ENCODE results near the gene RTN4. TPM values are rescaled to one million over a fixed set of nuclear protein-coding genes. Genes with fewer than 3 reads are reported as not detected.

Gene RTN4
- total and polyA plus RNA-seq, 9 donors, result 110 to 334 (median 200) TPM

DNA sequence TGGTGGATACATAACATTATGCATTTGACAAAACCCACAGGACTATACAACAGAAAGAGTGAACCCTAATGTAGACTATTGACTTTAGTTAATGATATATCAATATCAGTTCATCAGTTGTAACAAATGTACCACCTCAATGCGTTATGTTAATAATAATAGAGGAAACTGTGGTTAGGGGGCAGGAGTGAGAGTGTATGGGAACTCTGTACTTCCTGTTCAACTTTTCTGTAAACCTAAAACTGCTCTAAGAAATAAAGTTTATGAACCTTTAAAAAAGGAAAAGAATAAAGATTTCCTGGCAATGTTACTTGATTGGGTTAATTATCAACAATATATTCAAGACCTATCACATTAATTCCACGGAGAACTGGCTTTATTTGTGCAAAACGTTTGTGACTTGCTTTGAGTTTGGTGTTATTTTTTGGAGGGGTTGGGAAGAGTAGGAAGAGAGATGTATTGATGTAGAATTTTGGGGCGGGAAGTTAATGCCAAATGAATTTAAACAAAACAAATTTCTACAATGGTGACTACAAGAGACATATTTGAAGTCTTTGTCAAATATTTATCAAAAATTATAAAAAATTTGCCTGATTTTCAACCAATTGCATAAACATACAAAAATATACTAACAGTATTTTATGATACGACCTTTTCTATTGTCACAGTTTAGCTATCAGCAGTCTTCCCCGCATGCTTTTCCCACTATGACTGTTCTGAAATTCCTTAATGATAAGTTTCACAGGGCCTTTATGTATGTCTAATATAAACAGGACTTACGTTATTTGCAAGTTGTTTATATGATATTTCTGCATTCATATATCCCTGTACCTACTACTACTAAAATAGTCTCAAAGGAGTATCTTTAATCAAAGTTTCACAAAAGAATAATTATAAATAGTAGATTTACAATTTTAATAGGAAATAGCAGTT lies 2.1 kb upstream of the RTN4 start:
- intact Hi-C loops (cut with DNase I), result loop anchor here in 2 of 4 donors (5.0 to 10.0 kb wide), 2 partner anchors 50 to 62 kb away; no protein-coding TSS in a partner anchor
- Histone ChIP-seq H3K4me1 (ENCODE audit: insufficient read depth) (no peaks in the 10 kb centered on the region), H3K27me3 (no peaks in the 10 kb centered on the region), H3K36me3 (no peaks in the 10 kb centered on the region), H3K4me3 (no peak overlapping the region), H3K27ac (peak overlapping the region in 1 of 2 donors; percentile 92), H3K9me3 (no peaks in the 10 kb centered on the region)
- 67 to 73% (median 71%) methylated on average over 7 of the region's 7 CpGs for WGBS, 3 donors
- TF ChIP-seq EP300 (IDR thresholded peaks at IDR 0.05) (no peak), POLR2A (IDR thresholded peaks at IDR 0.05) (no peak)
- TF ChIP-seq, protein P1, sequence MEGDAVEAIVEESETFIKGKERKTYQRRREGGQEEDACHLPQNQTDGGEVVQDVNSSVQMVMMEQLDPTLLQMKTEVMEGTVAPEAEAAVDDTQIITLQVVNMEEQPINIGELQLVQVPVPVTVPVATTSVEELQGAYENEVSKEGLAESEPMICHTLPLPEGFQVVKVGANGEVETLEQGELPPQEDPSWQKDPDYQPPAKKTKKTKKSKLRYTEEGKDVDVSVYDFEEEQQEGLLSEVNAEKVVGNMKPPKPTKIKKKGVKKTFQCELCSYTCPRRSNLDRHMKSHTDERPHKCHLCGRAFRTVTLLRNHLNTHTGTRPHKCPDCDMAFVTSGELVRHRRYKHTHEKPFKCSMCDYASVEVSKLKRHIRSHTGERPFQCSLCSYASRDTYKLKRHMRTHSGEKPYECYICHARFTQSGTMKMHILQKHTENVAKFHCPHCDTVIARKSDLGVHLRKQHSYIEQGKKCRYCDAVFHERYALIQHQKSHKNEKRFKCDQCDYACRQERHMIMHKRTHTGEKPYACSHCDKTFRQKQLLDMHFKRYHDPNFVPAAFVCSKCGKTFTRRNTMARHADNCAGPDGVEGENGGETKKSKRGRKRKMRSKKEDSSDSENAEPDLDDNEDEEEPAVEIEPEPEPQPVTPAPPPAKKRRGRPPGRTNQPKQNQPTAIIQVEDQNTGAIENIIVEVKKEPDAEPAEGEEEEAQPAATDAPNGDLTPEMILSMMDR (IDR thresholded peaks at IDR 0.05), result no peak
- no peak for DNase-seq

DNA sequence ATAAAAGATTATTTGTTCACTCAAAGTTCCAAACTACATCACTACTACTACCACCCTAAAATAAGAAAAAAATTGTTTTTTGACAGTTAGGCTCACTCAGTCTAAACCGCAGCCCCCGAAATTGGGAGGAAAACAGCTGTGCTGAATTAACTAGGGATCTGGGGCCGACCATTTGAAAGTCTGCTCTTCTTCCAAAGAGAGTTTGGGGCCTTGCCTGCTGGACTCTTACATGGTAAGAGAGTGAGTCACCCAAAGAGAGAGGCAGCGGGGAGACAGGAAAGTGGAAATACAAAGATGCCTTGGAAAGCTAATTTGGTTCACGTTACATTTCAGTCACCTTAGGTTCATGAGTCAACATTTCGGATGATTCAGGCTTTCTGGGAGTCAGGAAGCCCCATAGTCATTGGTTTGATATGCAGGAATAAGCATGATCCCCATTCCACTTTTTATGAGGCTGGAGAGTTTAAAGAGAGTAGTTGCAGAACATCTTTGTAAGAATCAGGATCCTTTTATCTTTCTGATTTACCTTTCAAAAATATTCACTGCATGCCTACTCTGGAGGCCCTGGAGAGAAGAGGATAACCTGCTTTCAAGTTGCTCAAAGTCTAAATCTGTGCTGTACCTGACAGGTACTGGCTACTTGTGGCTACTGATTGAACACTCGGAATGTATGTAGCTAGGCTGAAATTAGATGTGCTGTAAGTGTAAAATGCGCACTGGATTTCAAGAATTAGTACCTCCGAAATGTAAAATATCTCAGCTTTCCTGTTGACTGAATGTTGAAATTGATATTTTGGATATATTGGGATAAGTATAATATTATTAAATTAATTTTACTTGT lies 995 bp upstream of the RTN4 start:
- Histone ChIP-seq H3K4me1 (ENCODE audit: insufficient read depth) (peaks cover 3% of the 10 kb centered on the region), H3K36me3 (no peaks in the 10 kb centered on the region), H3K27ac (peak overlapping the region; percentile 89 to 92), H3K4me3 (peak overlapping the region; percentile 84), H3K27me3 (no peaks in the 10 kb centered on the region), H3K9me3 (no peaks in the 10 kb centered on the region)
- TF ChIP-seq POLR2A (IDR thresholded peaks at IDR 0.05), result no peak
- TF ChIP-seq, protein P1 (IDR thresholded peaks at IDR 0.05), result no peak
- TF ChIP-seq EP300 (IDR thresholded peaks at IDR 0.05), result no peak
- intact Hi-C loops (cut with DNase I), result loop anchor here in 2 of 4 donors (5.0 to 10.0 kb wide), 2 partner anchors 51 to 64 kb away; no protein-coding TSS in a partner anchor
- WGBS, 3 donors, result 23 to 27% (median 25%) methylated on average over 9 of the region's 9 CpGs
- peak; percentile 57 to 82 (median 69) for DNase-seq

GRCh38 chr2:55049821-55050099 lies 491 bp downstream of the RTN4 start:
- Histone ChIP-seq H3K4me1 (ENCODE audit: insufficient read depth) (peaks cover 6% of the 10 kb centered on the region), H3K27me3 (no peaks in the 10 kb centered on the region), H3K9me3 (no peaks in the 10 kb centered on the region), H3K27ac (peak overlapping the region; percentile 92 to 99), H3K4me3 (peak overlapping the region; percentile 84), H3K36me3 (no peaks in the 10 kb centered on the region)
- intact Hi-C loops (cut with DNase I), result loop anchor here in 3 of 4 donors (5.0 to 10.0 kb wide), 3 partner anchors 53 to 118 kb away; no protein-coding TSS in a partner anchor
- TF ChIP-seq, protein P1 (IDR thresholded peaks at IDR 0.05), result no peak
- no peak for TF ChIP-seq POLR2A (IDR thresholded peaks at IDR 0.05)
- no peak for TF ChIP-seq EP300 (IDR thresholded peaks at IDR 0.05)
- DNase-seq, result no peak
- WGBS, 3 donors, result 0 to 1% (median 0%) methylated on average over 6 to 35 of the region's 35 CpGs
